Heart left ventricle (tissue), 16 donors: ENCODE results near the gene MAPK4. TPM values are rescaled to one million over a fixed set of nuclear protein-coding genes. Genes with fewer than 3 reads are reported as not detected.

Experiments
- ATAC-seq, 4 donors: fragments of 200-7000 bp; cut with Tn5 transposase; one replicate each; pipeline ENCODE4 v1.9.1; 2020 to 2022; ENCODE audit warnings: moderate library complexity in 4 of 4, mild to moderate bottlenecking in 3 of 4, moderate number of reproducible peaks in 1 of 4
- DNase-seq, 5 donors: peaks; one replicate each; pipeline ENCODE4 v3.0.0-alpha.2; 2020
- H3K27ac ChIP-seq, 12 donors: fragments of 200-600 bp; sonication (generic) in 4 of 12; one replicate each; pipeline versions ENCODE4 v1.5.0 to v1.8.0; 2016 to 2022; ENCODE audit warnings: mild to moderate bottlenecking in 2 of 12
- H3K27me3 ChIP-seq, 9 donors: fragments of 200-600 bp; sonication (generic) in 2 of 9; one replicate each; pipeline versions ENCODE4 v1.5.1 to v1.8.0; 2016 to 2022; ENCODE audit warnings: mild to moderate bottlenecking in 3 of 9
- H3K36me3 ChIP-seq, 9 donors: fragments of 200-600 bp; sonication (generic) in 2 of 9; one replicate each; pipeline versions ENCODE4 v1.5.0 to v1.8.0; 2018 to 2022; ENCODE audit warnings: mild to moderate bottlenecking in 2 of 9
- H3K4me1 ChIP-seq, 12 donors: fragments of 200-600 bp; sonication (generic) in 4 of 12; one replicate each; pipeline versions ENCODE4 v1.5.0 to v1.8.0; 2016 to 2022; ENCODE audit warnings: mild to moderate bottlenecking in 3 of 12
- H3K4me3 ChIP-seq, 12 donors: fragments of 200-600 bp; sonication (generic) in 4 of 12; one replicate each; pipeline versions ENCODE4 v1.5.0 to v1.8.0; 2017 to 2022; ENCODE audit warnings: mild to moderate bottlenecking in 9 of 12, moderate library complexity in 4 of 12
- H3K9me3 ChIP-seq, 12 donors: fragments of 200-600 bp; sonication (generic) in 4 of 12; one replicate each; pipeline versions ENCODE4 v1.5.0 to v1.8.0; 2016 to 2022; ENCODE audit warnings: mild to moderate bottlenecking in 1 of 12
- POLR2A ChIP-seq, 2 donors: fragments of 450-650 bp; IDR thresholded peaks; one replicate each; pipeline ENCODE4 v1.6.1; 2017; ENCODE audit warnings: antibody characterized with exemption in 2 of 2, mild to moderate bottlenecking in 2 of 2, moderate library complexity in 2 of 2
- WGBS, 4 donors: extraction: QIAGEN DNeasy Blood & Tissue Kit in 2 of 4; methylation state at CpG; one replicate each; pipeline versions ENCODE4 v1.1.5 to v1.1.7; 2013 to 2018; 5-methylcytosine and 5-hydroxymethylcytosine counted together
- intact Hi-C, 10 donors: fragments of 100-400 bp; cut with DNase I; formaldehyde crosslinking; loops; one replicate each; pipeline versions ENCODE4 v1.11.1 to v1.14.2; 2022
- polyA plus RNA-seq, 2 donors: library from polyadenylated mRNA; stranded (reverse); fragments of 200-250 nt; gene quantifications; one replicate each; pipeline ENCODE4 v1.2.3, GENCODE V29; 2013
- total RNA-seq, 9 donors: library from RNA; depleted of rRNA in 2 of 9; stranded (reverse); fragments of >200 nt in 2 of 9; fragmentation: NEBNext Ultra II Directional in 3 of 9; extraction: Animal tissue kit (Norgen Biotek cat#: 25700) in 3 of 9; gene quantifications; one replicate each; pipeline versions ENCODE4 v1.1.0 to v1.2.4, GENCODE V29; 2016 to 2023
- TF ChIP-seq, protein P1 (sequence below), 12 donors: fragments of 200-600 bp; sonication (generic) in 4 of 12; IDR thresholded peaks; one replicate each; pipeline versions ENCODE4 v1.5.0 to v1.8.0; 2018 to 2022; ENCODE audit warnings: antibody characterized with exemption in 12 of 12, mild to moderate bottlenecking in 5 of 12
- donor health status: ischemic (EF 13 %, LVEDD 7.1; RV severe dilation, severe dysfunction).
- donor health status: healthy with polysubstance abuse.
- donor health status: DM: no; HTN: yes; CAD: no.
- donor health status: DM: no; HTN: no; CAD: no.
- donor health status: ischemic (EF 25% LVEDD 6.9; RV normal size, moderate dysfunction).
- donor health status: ischemic (EF 25% LVEDD 5.7; RV mildly dilated, moderate dysfunction).
- donor health status: healthy.
- donor health status: DM: yes; HTN: yes; CAD: no.
- donor health status: ischemic (EF 35%, LVEDD 5.7; RV mildly dilated, moderate dysfunction).
- donor health status: nonischemic (EF 11% LVEDD 7.7; RV severe dilation, severe dysfunction).
- donor health status: DM: yes; HTN: yes; CAD: no.
- donor health status: PGD.
- donor health status: ischemic (EF 29% LVEDD 5.4; RV normal size, mild dysfunction).
- donor health status: nonischemic (EF 23%, LVEDD 6.1; RV moderate dilation, normal function).

The MAPK4 gene
- total and polyA plus RNA-seq, 11 donors: 8.5 to 169 (median 30.1) TPM

DNA sequence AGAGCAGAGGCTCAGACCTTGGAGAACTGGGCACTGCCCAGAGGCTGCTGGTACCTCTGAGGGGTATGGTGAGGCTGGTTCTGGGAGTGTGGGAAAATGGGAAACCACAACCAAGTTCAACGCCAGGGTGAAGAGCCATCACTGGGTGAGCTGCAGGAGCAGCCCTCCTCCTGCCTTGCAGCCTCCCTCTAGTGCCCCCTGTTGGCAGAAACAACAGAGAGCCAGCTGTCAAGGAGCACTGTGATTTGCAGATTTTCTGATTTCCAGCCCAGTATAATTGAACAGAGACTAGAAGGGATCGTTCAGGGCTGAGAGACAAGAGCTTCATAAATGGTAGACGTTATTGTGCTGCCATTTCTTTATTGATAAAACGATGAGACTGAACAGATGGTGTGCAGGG, 50.5 kb downstream of the MAPK4 start:
- intact Hi-C loops: no loop called here
- H3K4me3 ChIP-seq: no peak overlapping the region
- whole genome bisulfite sequencing, 4 donors: 77 to 87% (median 80%) methylated on average over 4 of the region's 4 CpGs
- peaks cover 0 to 22% (median 4%) of the 10 kb centered on the region in 12 donors for H3K4me1 ChIP-seq
- H3K27me3 ChIP-seq: no peaks in the 10 kb centered on the region
- H3K36me3 ChIP-seq: no peaks in the 10 kb centered on the region
- no peak for ATAC-seq
- H3K9me3 ChIP-seq: peaks cover 0 to 14% (median 2%) of the 10 kb centered on the region in 12 donors
- no peak for TF ChIP-seq POLR2A (IDR thresholded peaks at IDR 0.05)
- TF ChIP-seq, protein P1, sequence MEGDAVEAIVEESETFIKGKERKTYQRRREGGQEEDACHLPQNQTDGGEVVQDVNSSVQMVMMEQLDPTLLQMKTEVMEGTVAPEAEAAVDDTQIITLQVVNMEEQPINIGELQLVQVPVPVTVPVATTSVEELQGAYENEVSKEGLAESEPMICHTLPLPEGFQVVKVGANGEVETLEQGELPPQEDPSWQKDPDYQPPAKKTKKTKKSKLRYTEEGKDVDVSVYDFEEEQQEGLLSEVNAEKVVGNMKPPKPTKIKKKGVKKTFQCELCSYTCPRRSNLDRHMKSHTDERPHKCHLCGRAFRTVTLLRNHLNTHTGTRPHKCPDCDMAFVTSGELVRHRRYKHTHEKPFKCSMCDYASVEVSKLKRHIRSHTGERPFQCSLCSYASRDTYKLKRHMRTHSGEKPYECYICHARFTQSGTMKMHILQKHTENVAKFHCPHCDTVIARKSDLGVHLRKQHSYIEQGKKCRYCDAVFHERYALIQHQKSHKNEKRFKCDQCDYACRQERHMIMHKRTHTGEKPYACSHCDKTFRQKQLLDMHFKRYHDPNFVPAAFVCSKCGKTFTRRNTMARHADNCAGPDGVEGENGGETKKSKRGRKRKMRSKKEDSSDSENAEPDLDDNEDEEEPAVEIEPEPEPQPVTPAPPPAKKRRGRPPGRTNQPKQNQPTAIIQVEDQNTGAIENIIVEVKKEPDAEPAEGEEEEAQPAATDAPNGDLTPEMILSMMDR (IDR thresholded peaks at IDR 0.05): no peak
- DNase-seq: no peak
- peak overlapping the region in 1 of 12 donors; percentile 55 for H3K27ac ChIP-seq

DNA sequence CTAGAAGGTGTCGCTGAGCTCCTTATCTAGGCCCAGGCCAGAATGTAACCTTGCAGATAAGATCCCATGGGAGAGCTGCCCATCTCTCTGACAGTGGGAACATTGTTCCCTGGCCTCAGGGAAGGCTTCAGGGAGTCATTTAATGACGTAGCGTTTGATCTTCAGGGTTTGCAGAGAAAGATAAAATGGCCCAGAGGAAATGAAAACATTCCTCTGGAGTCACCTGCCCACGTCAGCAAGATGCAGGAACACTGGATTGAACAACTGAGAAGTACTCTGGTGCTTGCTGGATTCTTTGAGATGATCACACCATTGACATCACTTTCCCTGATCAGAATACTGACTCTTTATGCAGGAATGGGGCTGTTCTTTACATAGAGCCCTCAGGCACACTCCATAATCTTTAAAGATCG, 51.6 kb downstream of the MAPK4 start:
- Histone ChIP-seq H3K36me3 (no peaks in the 10 kb centered on the region), H3K27me3 (no peaks in the 10 kb centered on the region), H3K4me3 (no peak overlapping the region), H3K27ac (peak overlapping the region in 1 of 12 donors; percentile 84), H3K9me3 (peaks cover 0 to 14% (median 2%) of the 10 kb centered on the region in 12 donors), H3K4me1 (peaks cover 0 to 18% (median 4%) of the 10 kb centered on the region in 12 donors)
- TF ChIP-seq POLR2A (IDR thresholded peaks at IDR 0.05): no peak
- TF ChIP-seq, protein P1 (IDR thresholded peaks at IDR 0.05): no peak
- intact Hi-C loops: no loop called here
- DNase-seq: peak in 1 of 5 donors; percentile 81
- ATAC-seq: peak; percentile 17 to 91 (median 58)
- 19 to 29% (median 24%) methylated on average over 5 of the region's 5 CpGs for WGBS, 4 donors

DNA sequence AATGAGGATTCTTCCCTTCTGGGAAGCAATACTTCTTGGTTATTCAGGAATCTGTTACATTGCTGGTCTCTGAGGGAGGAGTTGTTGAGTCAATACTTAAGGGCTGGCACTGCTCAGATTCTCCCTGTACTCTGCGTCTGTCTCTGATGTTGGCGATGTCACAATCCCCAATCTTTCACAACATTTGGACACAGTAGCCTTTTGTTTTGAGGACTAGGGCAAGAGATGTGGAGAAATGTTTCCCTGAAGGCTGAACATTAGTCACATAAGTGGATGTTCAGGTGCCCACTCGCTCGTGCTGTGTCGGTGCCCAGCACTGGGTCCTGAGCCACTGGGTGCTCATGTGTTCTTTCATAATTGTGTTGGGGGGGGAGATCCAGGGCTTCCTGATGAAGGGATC, 55.0 kb downstream of the MAPK4 start:
- intact Hi-C loops: no loop called here
- Histone ChIP-seq H3K9me3 (peaks cover 0 to 14% (median 2%) of the 10 kb centered on the region in 12 donors), H3K36me3 (no peaks in the 10 kb centered on the region), H3K27ac (peak overlapping the region in 1 of 12 donors; percentile 68), H3K4me3 (no peak overlapping the region), H3K4me1 (peaks cover 0 to 12% (median 5%) of the 10 kb centered on the region in 12 donors), H3K27me3 (no peaks in the 10 kb centered on the region)
- TF ChIP-seq, protein P1 (IDR thresholded peaks at IDR 0.05): no peak
- TF ChIP-seq POLR2A (IDR thresholded peaks at IDR 0.05): no peak
- DNase-seq (no peak), ATAC-seq (peak in 1 of 4 donors; percentile 17)
- WGBS, 4 donors: 75 to 85% (median 83%) methylated on average over 5 of the region's 5 CpGs

DNA sequence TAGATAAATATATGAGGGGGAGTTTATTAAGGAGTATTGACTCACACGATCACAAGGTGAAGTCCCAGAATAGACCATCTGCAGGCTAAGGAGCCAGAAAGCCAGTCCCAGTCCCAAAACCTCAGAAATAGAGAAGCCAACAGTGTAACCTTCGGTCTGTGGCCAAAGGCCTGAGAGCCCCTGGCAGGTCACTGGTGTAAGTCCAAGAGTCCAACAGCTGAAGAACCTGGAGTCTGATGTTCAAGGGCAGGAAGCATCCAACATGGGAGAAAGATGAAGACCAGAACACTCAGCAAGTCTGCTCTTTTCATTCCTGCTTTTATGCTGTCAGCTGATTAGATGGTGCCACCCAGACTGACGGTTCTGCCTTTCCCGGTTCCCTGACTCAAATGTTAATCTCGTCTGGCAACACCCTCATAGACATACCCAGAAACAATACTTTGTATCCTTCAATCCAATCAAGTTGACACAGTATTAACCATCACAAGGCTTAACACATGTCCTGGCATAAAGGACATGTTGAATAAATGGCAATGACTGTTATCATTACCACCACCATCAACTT, 56.7 kb downstream of the MAPK4 start:
- intact Hi-C loops: no loop called here
- DNase-seq: peak in 1 of 5 donors; percentile 30
- 26 to 45% (median 33%) methylated on average over 5 of the region's 5 CpGs for WGBS, 4 donors
- H3K9me3 ChIP-seq: peaks cover 0 to 14% (median 2%) of the 10 kb centered on the region in 12 donors
- peak overlapping the region in 2 of 12 donors; percentile 55 to 68 for H3K27ac ChIP-seq
- ATAC-seq: peak in 3 of 4 donors; percentile 52 to 90 (median 78)
- H3K27me3 ChIP-seq: no peaks in the 10 kb centered on the region
- no peak for TF ChIP-seq POLR2A (IDR thresholded peaks at IDR 0.05)
- TF ChIP-seq, protein P1 (IDR thresholded peaks at IDR 0.05): no peak
- no peaks in the 10 kb centered on the region for H3K36me3 ChIP-seq
- H3K4me3 ChIP-seq: no peak overlapping the region
- peaks cover 0 to 11% (median 2%) of the 10 kb centered on the region in 12 donors for H3K4me1 ChIP-seq
